Peyer's patch (tissue), 4 donors: ENCODE data around the gene CLDN17. TPM values are rescaled to one million over a fixed set of nuclear protein-coding genes. Genes with fewer than 3 reads are reported as not detected.

Source experiments
- DNase-seq, 3 donors: peaks; one replicate each; pipeline ENCODE4 v3.0.0-alpha.2; 2017 to 2019
- H3K27ac ChIP-seq, 4 donors: fragments of 200-600 bp; sonication (generic); one replicate each; pipeline ENCODE4 v1.5.1; 2016 to 2019
- H3K27me3 ChIP-seq, 2 donors: fragments of 200-600 bp; sonication (generic); one replicate each; pipeline ENCODE4 v1.5.1; 2019
- H3K36me3 ChIP-seq, 3 donors: fragments of 200-600 bp; sonication (generic); one replicate each; pipeline ENCODE4 v1.5.1; 2016 to 2019
- H3K4me1 ChIP-seq, 4 donors: fragments of 200-600 bp; sonication (generic); one replicate each; pipeline ENCODE4 v1.5.1; 2016 to 2019
- H3K4me3 ChIP-seq, 4 donors: fragments of 200-600 bp; sonication (generic); 1 replicate in 3 of 4; 2 replicates in 1 of 4; pipeline ENCODE4 v1.5.1; 2016 to 2019; ENCODE audit warnings: mild to moderate bottlenecking in 1 of 4
- H3K9me3 ChIP-seq, 4 donors: fragments of 200-600 bp; sonication (generic); one replicate each; pipeline ENCODE4 v1.5.1; 2016 to 2019; ENCODE audit warnings: mild to moderate bottlenecking in 1 of 4
- CTCF ChIP-seq, 6 experiments: fragments of 450-650 bp in 4 of 6; fragments of 200-600 bp in 2 of 6; sonication (generic) in 1 of 6; IDR thresholded peaks; one replicate each; pipeline ENCODE4 v1.5.1; 2017 to 2019; ENCODE audit warnings: antibody characterized with exemption in 6 of 6, mild to moderate bottlenecking in 3 of 6, moderate library complexity in 1 of 6
- POLR2A ChIP-seq, 2 donors: fragments of 450-650 bp; IDR thresholded peaks; one replicate each; pipeline ENCODE4 v1.5.1; 2017; ENCODE audit warnings: antibody characterized with exemption in 2 of 2, mild to moderate bottlenecking in 2 of 2, moderate library complexity in 2 of 2
- total RNA-seq, 4 donors: library from RNA; depleted of rRNA; stranded (reverse); fragments of >200 nt; gene quantifications; one replicate each; pipeline ENCODE4 v1.1.0, GENCODE V29; 2016

The CLDN17 gene
- total RNA-seq, 4 donors from 2014 or later, result not detected

- Histone ChIP-seq H3K4me1 (no peaks in the 10 kb centered on the region), H3K27ac (no peak overlapping the region), H3K36me3 (no peaks in the 10 kb centered on the region), H3K27me3 (no peaks in the 10 kb centered on the region), H3K4me3 (no peak overlapping the region), H3K9me3 (no peaks in the 10 kb centered on the region)
- DNase-seq, result no peak
- TF ChIP-seq CTCF (IDR thresholded peaks at IDR 0.05), result no peak
- TF ChIP-seq POLR2A (IDR thresholded peaks at IDR 0.05), result no peak
Measured at GRCh38 chr21:30126576-30126975, 40.0 kb downstream of the CLDN17 start.

DNA sequence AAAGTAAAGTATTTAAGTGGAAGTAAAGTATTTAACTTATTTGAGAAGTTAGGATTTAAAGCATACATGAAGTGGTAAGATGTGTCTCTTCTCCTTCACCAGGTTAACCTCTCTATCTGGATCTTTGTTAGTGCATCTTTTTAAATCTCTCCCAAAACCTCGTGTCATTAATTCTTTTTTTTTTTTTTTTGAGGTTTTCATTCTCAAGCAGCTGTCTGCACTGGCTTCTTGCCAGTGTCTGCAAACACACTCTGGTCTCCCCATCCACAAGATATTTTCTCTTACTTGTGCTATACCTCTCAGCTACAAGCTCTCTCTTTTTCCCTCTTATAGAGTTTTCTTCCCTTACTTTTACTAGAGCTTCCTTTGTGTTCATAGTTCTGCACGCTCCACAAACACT, 49.0 kb downstream of the CLDN17 start:
- H3K36me3 ChIP-seq, result no peaks in the 10 kb centered on the region
- H3K4me1 ChIP-seq, result no peaks in the 10 kb centered on the region
- TF ChIP-seq CTCF (IDR thresholded peaks at IDR 0.05) (no peak), POLR2A (IDR thresholded peaks at IDR 0.05) (no peak)
- no peaks in the 10 kb centered on the region for H3K9me3 ChIP-seq
- no peaks in the 10 kb centered on the region for H3K27me3 ChIP-seq
- no peak for DNase-seq
- no peak overlapping the region for H3K27ac ChIP-seq
- H3K4me3 ChIP-seq, result no peak overlapping the region

- DNase-seq, result no peak
- H3K27me3 ChIP-seq, result no peaks in the 10 kb centered on the region
- no peak for TF ChIP-seq POLR2A (IDR thresholded peaks at IDR 0.05)
- TF ChIP-seq CTCF (IDR thresholded peaks at IDR 0.05), result no peak
- H3K36me3 ChIP-seq, result no peaks in the 10 kb centered on the region
- H3K9me3 ChIP-seq, result no peaks in the 10 kb centered on the region
- no peak overlapping the region for H3K4me3 ChIP-seq
- no peaks in the 10 kb centered on the region for H3K4me1 ChIP-seq
- no peak overlapping the region for H3K27ac ChIP-seq
Measured at GRCh38 chr21:30116479-30116878, 50.1 kb downstream of the CLDN17 start.

Other genes with a start within 250 kb of the CLDN17 start
- 1 to 10 TPM in 3 of 4 donors, not detected in 1; 1.2 to 7.4 (median 1.3) TPM for gene GRIK1, start 226.8 kb downstream of the CLDN17 start, total RNA-seq
- 1 to 10 TPM in 3 of 4 donors, not detected in 1; 1.5 to 2.8 (median 1.6) TPM for gene CLDN8, start 49.3 kb upstream of the CLDN17 start, total RNA-seq
- not detected for gene KRTAP24-1, start 116.1 kb upstream of the CLDN17 start, total RNA-seq
- not detected for gene KRTAP25-1, start 122.7 kb upstream of the CLDN17 start, total RNA-seq
- gene KRTAP26-1, start 153.5 kb upstream of the CLDN17 start, total RNA-seq, result not detected
- not detected for gene KRTAP27-1, start 170.9 kb upstream of the CLDN17 start, total RNA-seq
- not detected for gene KRTAP23-1, start 181.8 kb upstream of the CLDN17 start, total RNA-seq
- not detected for gene KRTAP13-2, start 205.5 kb upstream of the CLDN17 start, total RNA-seq
- not detected for gene KRTAP13-1, start 229.2 kb upstream of the CLDN17 start, total RNA-seq